ENCODE measurements around the gene PRKG2.

The PRKG2 gene

GRCh38 chr4:81214144-81214880, 710 bp downstream of the PRKG2 start:
- DNase-seq (ENCODE audit: insufficient read length, low spot score) = no peak

GRCh38 chr4:81213671-81214070, 1.4 kb downstream of the PRKG2 start:
- no peak for FAIRE-seq

More at GRCh38 chr4:81214144-81214880, 710 bp downstream of the PRKG2 start:
- FAIRE-seq = no peak
- TF ChIP-seq CTCF (IDR thresholded peaks at IDR 0.05; ENCODE audit: insufficient read depth, missing control alignments) = no peak

GRCh38 chr4:81211956-81212355, 3.1 kb downstream of the PRKG2 start:
- no peak for FAIRE-seq
- TF ChIP-seq CTCF (IDR thresholded peaks at IDR 0.05; ENCODE audit: insufficient read depth, missing control alignments) = no peak
- no peak for DNase-seq (ENCODE audit: insufficient read length, low spot score)

More at GRCh38 chr4:81213671-81214070, 1.4 kb downstream of the PRKG2 start:
- TF ChIP-seq CTCF (IDR thresholded peaks at IDR 0.05; ENCODE audit: insufficient read depth, missing control alignments) = no peak
- no peak for DNase-seq (ENCODE audit: insufficient read length, low spot score)

- FAIRE-seq (no peak), DNase-seq (ENCODE audit: insufficient read length, low spot score) (no peak)
- no peak for TF ChIP-seq CTCF (IDR thresholded peaks at IDR 0.05; ENCODE audit: insufficient read depth, missing control alignments)
These were observed 7.2 kb downstream of the PRKG2 start for GRCh38 chr4:81207828-81208227.

- no peak for TF ChIP-seq CTCF (IDR thresholded peaks at IDR 0.05; ENCODE audit: insufficient read depth, missing control alignments)
- no peak for FAIRE-seq
- no peak for DNase-seq (ENCODE audit: insufficient read length, low spot score)
These were observed 9.7 kb downstream of the PRKG2 start for GRCh38 chr4:81205302-81205701.

GRCh38 chr4:81204571-81204970, 10.5 kb downstream of the PRKG2 start:
- TF ChIP-seq CTCF (IDR thresholded peaks at IDR 0.05; ENCODE audit: insufficient read depth, missing control alignments) = no peak
- no peak for DNase-seq (ENCODE audit: insufficient read length, low spot score)
- FAIRE-seq = no peak

GRCh38 chr4:81199831-81200230, 15.2 kb downstream of the PRKG2 start:
- no peak for DNase-seq (ENCODE audit: insufficient read length, low spot score)
- no peak for TF ChIP-seq CTCF (IDR thresholded peaks at IDR 0.05; ENCODE audit: insufficient read depth, missing control alignments)
- no peak for FAIRE-seq

All from D721Med (cell line).